Kidney (tissue), 14 donors: ENCODE data around the gene GRK6. TPM values are rescaled to one million over a fixed set of nuclear protein-coding genes. Genes with fewer than 3 reads are reported as not detected.

ENCODE experiments used
- DNase-seq, 5 donors: peaks; one replicate each; pipeline ENCODE4 v3.0.0-alpha.2; 2013 to 2020
- FAIRE-seq: peaks from 2 replicates; lab custom pipeline; 2012; peaks lifted over from hg19 to GRCh38; lab: Jason Lieb, UNC
- H3K27ac ChIP-seq, 2 donors: one replicate each; pipeline ENCODE4 v1.7.0; 2013; ENCODE audit warnings: low read depth in 2 of 2, low read length in 2 of 2, inconsistent platforms in 1 of 2
- H3K27me3 ChIP-seq: one replicate; pipeline ENCODE4 v1.7.1; 2013; ENCODE audit warnings: low read length, inconsistent platforms; ENCODE audit not compliant: control insufficient read depth, insufficient read depth
- H3K36me3 ChIP-seq, 3 donors: one replicate each; pipeline versions ENCODE4 v1.7.0 to v1.7.1; 2013; ENCODE audit warnings: low read length in 3 of 3, control low read depth in 1 of 3, inconsistent platforms in 1 of 3; ENCODE audit not compliant: insufficient read depth in 3 of 3, control insufficient read depth in 2 of 3
- H3K4me1 ChIP-seq, 3 donors: one replicate each; pipeline versions ENCODE4 v1.7.0 to v1.7.1; 2013; ENCODE audit warnings: low read length in 3 of 3, inconsistent platforms in 1 of 3, low read depth in 1 of 3; ENCODE audit not compliant: control insufficient read depth in 2 of 3, insufficient read depth in 2 of 3
- H3K4me3 ChIP-seq, 3 donors: one replicate each; pipeline versions ENCODE4 v1.7.0 to v1.8.1; 2013; ENCODE audit warnings: low read length in 3 of 3, control low read depth in 1 of 3, inconsistent platforms in 1 of 3
- H3K9ac ChIP-seq, 3 donors: one replicate each; pipeline versions ENCODE4 v1.7.0 to v1.7.1; 2013; ENCODE audit warnings: low read length in 3 of 3, control low read depth in 1 of 3, inconsistent platforms in 1 of 3
- H3K9me3 ChIP-seq, 3 donors: one replicate each; pipeline versions ENCODE4 v1.7.0 to v1.7.1; 2013; ENCODE audit warnings: low read length in 3 of 3, control low read depth in 1 of 3, inconsistent platforms in 1 of 3; ENCODE audit not compliant: control insufficient read depth in 2 of 3, insufficient read depth in 1 of 3
- intact Hi-C: fragments of 100-400 bp; cut with DNase I; formaldehyde crosslinking; loops from one replicate; pipeline ENCODE4 v1.11.1; 2022
- polyA plus RNA-seq: library from polyadenylated mRNA; stranded (reverse); fragments of 350-450 nt; fragmentation: Illumina TruSeq; extraction: RNeasy Lipid Tissue Mini Kit (QIAGEN cat#74804); gene quantifications from one replicate; pipeline ENCODE4 v1.2.3, GENCODE V29; 2014; ENCODE audit warnings: low read depth, low replicate concordance; ENCODE audit not compliant: insufficient read depth
- total RNA-seq: library from RNA; stranded (reverse); fragmentation: NEBNext Ultra II Directional; extraction: Animal tissue kit (Norgen Biotek cat#: 25700); gene quantifications from one replicate; pipeline ENCODE4 v1.2.1, GENCODE V29; 2021
- TF ChIP-seq, protein P1 (sequence below): IDR thresholded peaks from 3 replicates; pipeline ENCODE4 v1.5.1; 2012; ENCODE audit warnings: mild to moderate bottlenecking, moderate library complexity, borderline replicate concordance; ENCODE audit not compliant: insufficient read depth; ENCODE audit errors: extremely low read depth
- donor health status: control.
- donor health status: control.
- donor health status: control.
- donor health status: control.
- donor health status: control.
- donor health status: DM: yes; HTN: yes; CAD: no.
- donor health status: Normal renal cell carcinoma (clear cell type).

GRK6 gene
- total and polyA plus RNA-seq, 2 donors from 2014 or later = 9.6 to 37.8 TPM

DNA sequence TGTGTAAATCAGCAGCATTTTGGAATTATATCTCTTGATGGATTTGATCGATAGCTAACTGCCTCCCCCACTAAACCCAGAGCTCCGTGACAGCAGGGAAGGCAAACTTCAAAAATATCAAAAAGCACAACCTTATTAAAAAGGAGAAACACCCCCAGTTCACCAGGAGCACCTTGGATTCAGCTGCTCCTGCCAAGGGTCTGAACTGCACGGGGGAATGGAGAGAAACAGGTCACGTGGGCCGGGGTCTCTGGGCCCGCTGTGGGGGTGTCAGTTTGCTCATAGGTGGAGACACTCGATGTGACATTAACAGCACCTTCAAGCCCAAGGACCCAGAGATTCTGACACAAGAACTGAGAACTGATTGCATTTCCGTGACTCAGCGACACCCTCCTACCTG lies 43.3 kb upstream of the GRK6 start:
- Histone ChIP-seq H3K9me3 (no peaks in the 10 kb centered on the region), H3K27me3 (no peaks in the 10 kb centered on the region), H3K36me3 (peaks cover 0 to 2% (median 0%) of the 10 kb centered on the region in 3 donors), H3K27ac (no peak overlapping the region), H3K4me1 (peaks cover 0 to 8% (median 7%) of the 10 kb centered on the region in 3 donors), H3K9ac (no peak overlapping the region), H3K4me3 (peak overlapping the region in 1 of 3 donors; percentile 9)
- TF ChIP-seq, protein P1, sequence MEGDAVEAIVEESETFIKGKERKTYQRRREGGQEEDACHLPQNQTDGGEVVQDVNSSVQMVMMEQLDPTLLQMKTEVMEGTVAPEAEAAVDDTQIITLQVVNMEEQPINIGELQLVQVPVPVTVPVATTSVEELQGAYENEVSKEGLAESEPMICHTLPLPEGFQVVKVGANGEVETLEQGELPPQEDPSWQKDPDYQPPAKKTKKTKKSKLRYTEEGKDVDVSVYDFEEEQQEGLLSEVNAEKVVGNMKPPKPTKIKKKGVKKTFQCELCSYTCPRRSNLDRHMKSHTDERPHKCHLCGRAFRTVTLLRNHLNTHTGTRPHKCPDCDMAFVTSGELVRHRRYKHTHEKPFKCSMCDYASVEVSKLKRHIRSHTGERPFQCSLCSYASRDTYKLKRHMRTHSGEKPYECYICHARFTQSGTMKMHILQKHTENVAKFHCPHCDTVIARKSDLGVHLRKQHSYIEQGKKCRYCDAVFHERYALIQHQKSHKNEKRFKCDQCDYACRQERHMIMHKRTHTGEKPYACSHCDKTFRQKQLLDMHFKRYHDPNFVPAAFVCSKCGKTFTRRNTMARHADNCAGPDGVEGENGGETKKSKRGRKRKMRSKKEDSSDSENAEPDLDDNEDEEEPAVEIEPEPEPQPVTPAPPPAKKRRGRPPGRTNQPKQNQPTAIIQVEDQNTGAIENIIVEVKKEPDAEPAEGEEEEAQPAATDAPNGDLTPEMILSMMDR = no peak
- no peak for DNase-seq
- intact Hi-C loops = no loop called here
- FAIRE-seq = no peak

DNA sequence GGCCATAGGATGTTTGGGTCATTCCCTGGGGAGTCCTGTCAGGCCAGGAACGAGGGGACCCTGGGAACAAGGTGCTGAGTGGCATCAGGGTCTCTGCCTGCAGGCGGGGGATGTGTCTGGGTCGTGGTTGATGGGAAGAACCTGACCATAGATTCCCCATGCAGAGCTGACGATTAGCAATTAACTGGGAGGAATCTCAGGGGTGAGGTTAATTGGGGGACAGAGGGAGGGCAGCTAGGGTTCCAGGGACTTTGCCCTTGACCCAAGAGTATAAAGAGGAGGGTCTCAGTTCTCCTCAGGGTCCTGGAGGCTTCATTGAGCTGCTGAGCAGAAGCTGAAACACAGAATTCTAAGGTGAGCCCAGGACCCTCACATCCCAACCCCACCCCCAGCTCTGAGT lies 42.3 kb upstream of the GRK6 start, which contains the start of gene SLC34A1:
Gene SLC34A1, plus strand, starts transcription at position 301 of the 400 bp plus-strand sequence. CDS start 1,308 bp downstream, outside the sequence.
- Histone ChIP-seq H3K27me3 (no peaks in the 10 kb centered on the region), H3K4me1 (peaks cover 0 to 15% (median 0%) of the 10 kb centered on the region in 3 donors), H3K9ac (peak within 1 kb of the TSS in 1 of 3 donors; percentile 7), H3K4me3 (peak within 1 kb of the TSS; percentile 53 to 70 (median 56)), H3K36me3 (peaks cover 0 to 4% (median 2%) of the 10 kb centered on the region in 3 donors), H3K9me3 (no peaks in the 10 kb centered on the region), H3K27ac (peak within 1 kb of the TSS in 1 of 2 donors; percentile 28)
- TF ChIP-seq, protein P1 = no peak
- DNase-seq (no peak), FAIRE-seq (no peak)
- intact Hi-C loops = no loop called here

DNA sequence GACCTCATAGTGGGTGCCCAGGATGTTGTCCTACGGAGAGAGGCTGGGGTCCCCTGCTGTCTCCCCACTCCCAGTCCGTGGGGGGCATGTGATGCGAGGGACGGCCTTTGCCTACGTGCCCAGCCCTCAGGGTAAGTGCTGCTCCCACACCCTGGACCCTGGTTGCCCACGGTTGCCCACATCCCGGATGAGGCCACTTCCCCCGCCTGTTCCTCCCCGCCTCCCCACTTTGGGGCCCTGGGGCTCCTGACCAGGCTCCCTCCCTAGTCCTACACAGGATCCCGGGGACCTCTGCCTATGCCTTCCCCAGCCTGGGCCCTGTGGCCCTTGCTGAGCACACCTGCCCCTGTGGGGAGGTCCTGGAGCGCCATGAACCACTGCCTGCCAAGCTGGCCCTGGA lies 40.8 kb upstream of the GRK6 start:
- TF ChIP-seq, protein P1 = no peak
- Histone ChIP-seq H3K4me1 (peaks cover 0 to 18% (median 0%) of the 10 kb centered on the region in 3 donors), H3K27me3 (no peaks in the 10 kb centered on the region), H3K4me3 (peak overlapping the region; percentile 53 to 70 (median 56)), H3K27ac (no peak overlapping the region), H3K9me3 (no peaks in the 10 kb centered on the region), H3K36me3 (peaks cover 0 to 4% (median 2%) of the 10 kb centered on the region in 3 donors), H3K9ac (no peak overlapping the region)
- DNase-seq (no peak), FAIRE-seq (no peak)
- intact Hi-C loops = no loop called here
